PC-3 (cell line): ENCODE results near the gene CDC7.

Experiments
- EZH2 ChIP-seq: fragments of 300-600 bp; sonication (generic); IDR thresholded peaks from one replicate; pipeline ENCODE4 v1.6.1; 2017; ENCODE audit warnings: antibody characterized with exemption, mild to moderate bottlenecking, low read length; ENCODE audit not compliant: unreplicated experiment
- EZH2phosphoT487 ChIP-seq: fragments of 300-600 bp; sonication (generic); IDR thresholded peaks from 2 replicates; pipeline ENCODE4 v1.6.1; 2018; ENCODE audit warnings: mild to moderate bottlenecking, antibody characterized with exemption, low read length, borderline replicate concordance
- TF ChIP-seq, protein P1 (sequence below): fragments of 300-600 bp; sonication (generic); conservative IDR thresholded peaks from 2 replicates; pipeline ENCODE4 v1.5.1; 2017; ENCODE audit warnings: antibody characterized with exemption, low read depth, mild to moderate bottlenecking, low read length

DNA sequence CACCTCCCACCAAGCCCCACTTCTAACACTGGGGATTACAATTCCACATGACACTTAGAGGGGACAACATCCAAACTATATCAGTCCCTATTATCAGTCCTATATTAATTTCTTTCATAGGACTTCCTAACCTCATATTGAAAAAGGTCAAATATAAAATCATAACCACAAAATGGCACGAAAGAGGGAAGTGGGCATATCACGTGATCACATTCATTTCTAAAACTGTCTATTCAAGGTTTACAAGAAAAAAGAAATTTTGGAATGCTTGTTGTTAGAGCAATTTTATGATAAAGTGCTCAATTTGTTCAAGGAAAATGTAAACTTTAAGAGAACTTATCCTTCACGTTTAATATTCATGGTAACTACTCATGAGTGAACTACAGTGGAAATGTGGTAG is 13.2 kb upstream of the CDC7 start:
- TF ChIP-seq, protein P1, sequence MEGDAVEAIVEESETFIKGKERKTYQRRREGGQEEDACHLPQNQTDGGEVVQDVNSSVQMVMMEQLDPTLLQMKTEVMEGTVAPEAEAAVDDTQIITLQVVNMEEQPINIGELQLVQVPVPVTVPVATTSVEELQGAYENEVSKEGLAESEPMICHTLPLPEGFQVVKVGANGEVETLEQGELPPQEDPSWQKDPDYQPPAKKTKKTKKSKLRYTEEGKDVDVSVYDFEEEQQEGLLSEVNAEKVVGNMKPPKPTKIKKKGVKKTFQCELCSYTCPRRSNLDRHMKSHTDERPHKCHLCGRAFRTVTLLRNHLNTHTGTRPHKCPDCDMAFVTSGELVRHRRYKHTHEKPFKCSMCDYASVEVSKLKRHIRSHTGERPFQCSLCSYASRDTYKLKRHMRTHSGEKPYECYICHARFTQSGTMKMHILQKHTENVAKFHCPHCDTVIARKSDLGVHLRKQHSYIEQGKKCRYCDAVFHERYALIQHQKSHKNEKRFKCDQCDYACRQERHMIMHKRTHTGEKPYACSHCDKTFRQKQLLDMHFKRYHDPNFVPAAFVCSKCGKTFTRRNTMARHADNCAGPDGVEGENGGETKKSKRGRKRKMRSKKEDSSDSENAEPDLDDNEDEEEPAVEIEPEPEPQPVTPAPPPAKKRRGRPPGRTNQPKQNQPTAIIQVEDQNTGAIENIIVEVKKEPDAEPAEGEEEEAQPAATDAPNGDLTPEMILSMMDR: no peak
- TF ChIP-seq EZH2 (no peak), EZH2phosphoT487 (no peak)
